GM18499 (cell line): Measurements from ENCODE around the gene ABLIM1.

Source experiments
- ATAC-seq: cut with Tn5 transposase; IDR thresholded peaks from one replicate; pipeline ENCODE4 v1.9.1; 2021; ENCODE audit warnings: moderate number of reproducible peaks; ENCODE audit not compliant: insufficient read depth, unreplicated experiment

The ABLIM1 gene

DNA sequence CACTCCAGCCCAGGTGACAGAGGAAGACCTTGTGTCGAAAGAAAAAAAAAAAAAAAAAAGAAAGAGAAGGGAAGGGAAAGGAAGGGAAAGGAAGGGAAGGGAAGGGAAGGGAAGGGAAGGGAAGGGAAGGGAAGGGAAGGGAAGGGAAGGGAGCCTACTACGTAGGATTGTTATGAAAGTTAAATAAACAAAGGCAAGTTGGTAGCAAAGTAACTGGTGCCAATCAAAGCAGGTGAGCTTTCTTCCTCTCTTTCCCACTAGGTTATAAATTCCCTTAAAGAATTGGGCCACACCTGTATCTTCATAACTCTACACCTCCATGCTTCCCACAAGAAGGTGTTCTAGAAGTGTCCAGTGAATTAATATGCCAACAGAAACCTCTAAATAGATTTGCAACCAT lies 157.4 kb downstream of the ABLIM1 start:
- no peak for ATAC-seq

DNA sequence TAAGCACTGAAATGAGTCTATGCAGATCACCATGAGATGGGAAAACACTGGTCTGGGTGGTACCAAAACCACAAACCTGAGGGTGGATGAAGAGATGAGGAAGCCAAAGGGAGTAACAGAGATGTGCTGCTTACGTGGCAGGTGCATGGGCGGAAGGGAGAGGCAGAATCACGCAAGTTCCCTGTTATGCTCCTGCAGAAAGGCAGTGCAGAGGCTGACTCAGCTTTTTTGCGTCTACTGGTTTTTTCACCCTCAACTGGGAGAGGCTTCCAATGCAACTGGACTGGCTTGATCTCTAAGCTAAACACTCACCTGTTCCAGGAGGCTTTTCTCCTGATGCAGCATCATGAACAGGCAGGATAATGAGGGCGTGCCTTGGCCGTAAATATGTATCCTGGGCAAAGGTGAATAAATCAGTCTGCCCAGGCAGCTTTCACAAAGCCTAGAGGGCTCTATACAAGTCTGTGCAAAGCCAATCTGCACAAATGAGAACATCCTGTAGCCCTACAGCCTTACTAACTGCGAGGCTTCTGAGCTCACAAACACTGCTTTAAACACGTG lies 158.4 kb downstream of the ABLIM1 start:
- ATAC-seq = no peak

DNA sequence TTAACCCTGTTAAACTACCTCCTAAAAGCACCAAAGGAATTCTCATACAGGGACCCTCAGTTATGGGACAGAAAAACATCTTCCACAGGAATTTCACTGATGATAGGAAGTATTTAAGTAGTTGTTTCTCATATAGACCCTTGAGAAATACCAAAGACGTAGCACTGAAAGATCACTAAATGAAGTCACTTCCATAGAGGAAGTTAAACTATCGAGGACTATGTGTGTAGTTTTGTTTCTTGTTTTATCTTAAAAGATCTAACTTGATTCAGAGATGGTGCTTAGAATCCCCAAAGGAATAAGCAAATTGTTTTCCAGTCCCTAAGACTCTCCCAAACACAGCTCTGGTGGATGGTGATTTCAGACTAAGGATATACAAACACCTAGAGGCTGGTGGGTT lies 159.0 kb downstream of the ABLIM1 start:
- peak; percentile 23 for ATAC-seq

DNA sequence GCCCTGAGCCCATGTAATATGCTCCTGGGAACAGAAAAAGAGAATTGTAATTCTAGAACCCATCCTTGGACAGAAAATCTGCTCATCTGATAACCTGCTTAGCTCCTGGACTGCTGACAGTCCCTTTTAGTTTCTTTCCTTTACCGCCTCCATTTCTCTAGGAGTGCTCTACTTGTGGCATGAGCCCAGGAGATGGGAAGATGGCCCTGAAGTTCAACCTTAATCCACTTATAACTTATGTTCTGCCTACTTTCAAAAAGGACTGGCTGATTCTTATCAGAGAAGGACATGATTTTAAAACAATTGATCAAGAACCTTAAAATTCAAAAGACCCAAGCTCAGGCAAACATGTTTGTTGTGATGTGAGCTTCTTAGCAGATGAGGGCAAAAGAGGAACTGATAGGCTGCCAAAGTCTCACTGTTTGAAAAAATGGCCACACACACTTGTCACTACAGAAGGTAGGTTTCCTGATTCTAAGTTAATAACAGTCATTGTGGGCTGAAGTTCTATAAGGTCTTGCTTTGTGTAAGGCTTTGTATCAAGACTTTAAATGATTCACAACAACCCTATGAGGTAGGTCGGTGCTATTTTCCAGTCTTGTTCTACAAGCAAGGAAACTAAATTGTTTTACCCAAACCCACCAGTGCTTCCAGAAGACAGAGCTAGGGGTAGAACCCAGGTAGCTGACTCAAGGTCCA lies 159.5 kb downstream of the ABLIM1 start:
- ATAC-seq = peak; percentile 47

DNA sequence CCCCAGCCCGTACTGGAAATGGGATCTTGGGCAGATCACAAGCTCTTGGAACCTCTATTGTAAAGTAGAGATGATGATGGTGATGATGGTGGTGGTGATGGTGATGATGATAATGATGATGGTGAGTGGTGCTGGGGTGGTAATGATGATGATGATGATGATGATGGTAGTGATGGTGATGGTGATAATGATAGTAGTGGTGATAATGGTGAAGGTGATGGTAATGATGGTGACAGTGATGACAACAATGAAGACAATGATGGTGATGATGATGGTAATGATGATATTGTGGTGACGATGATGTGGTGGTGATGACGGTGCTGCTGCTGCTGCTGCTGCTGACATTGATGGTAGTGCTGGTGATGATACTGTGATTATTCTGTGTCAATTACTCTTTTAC lies 162.8 kb downstream of the ABLIM1 start:
- ATAC-seq = no peak

DNA sequence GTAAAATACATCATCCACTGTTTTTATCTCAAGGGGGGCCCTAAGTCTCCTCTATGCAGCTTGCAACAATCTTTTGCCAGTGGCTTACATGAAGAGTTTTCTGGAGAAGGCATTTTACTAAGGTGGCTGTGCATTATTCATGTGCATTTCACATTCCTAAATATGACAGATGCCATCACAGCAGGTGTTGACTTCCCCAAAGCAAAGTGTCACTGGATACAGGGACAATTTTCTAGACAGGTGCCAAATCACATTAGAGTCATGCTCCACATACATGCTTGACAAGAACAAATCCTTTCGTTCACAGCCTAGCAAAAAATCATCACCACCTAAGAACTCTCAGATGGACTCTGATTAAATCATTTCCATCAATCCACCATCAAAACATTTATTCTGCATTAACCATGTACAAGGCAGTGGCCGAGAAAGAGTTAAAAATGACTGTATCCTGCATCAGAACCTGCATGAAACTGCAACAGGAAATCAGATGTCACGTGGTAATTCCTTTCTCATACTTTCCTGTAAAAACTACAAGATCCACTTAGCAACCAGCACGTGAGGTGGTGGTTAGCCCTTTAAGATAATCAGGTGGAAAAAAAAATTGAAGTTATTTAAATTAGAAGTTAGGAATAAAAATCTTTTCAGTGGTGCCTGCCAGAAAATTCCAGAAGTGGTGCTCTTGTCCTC lies 165.6 kb downstream of the ABLIM1 start:
- ATAC-seq = no peak

DNA sequence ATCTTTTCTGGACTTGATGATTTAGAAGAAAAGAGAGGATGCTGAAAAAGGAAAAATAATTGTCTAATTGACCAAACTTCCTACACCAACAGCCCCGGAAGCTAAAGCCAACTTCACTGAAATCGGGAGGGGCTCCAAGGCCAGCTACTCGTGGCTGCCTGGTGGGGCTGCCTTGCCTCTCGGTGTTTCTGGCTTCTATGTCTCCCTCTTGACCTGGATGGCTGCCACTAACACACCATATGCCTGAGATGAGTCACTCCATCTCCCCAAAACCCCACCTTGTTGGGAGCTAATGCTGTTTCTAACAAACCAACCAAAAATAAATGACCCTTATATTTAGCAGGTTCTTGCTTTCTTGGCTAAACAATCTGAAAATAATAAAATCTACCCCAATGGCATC lies 166.1 kb downstream of the ABLIM1 start:
- no peak for ATAC-seq

DNA sequence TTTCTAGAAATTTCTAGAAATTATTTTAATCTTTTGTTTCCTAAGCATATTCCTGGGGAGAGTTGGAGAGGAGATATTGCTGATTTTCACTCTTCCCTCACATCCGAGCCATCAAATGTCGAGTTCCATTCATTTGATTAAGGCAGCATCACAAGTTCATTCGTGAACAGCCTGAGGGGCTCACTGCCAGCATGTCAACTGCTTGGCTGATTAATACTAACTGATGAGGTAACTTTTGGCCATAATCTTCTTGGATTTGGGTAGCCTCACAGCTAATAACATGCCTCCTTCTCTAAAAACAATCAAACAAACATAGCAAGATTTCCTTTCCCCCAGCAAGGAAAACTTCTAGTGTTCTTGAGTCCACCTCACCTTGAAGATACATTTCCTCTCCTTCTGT lies 166.7 kb downstream of the ABLIM1 start:
- ATAC-seq = no peak

DNA sequence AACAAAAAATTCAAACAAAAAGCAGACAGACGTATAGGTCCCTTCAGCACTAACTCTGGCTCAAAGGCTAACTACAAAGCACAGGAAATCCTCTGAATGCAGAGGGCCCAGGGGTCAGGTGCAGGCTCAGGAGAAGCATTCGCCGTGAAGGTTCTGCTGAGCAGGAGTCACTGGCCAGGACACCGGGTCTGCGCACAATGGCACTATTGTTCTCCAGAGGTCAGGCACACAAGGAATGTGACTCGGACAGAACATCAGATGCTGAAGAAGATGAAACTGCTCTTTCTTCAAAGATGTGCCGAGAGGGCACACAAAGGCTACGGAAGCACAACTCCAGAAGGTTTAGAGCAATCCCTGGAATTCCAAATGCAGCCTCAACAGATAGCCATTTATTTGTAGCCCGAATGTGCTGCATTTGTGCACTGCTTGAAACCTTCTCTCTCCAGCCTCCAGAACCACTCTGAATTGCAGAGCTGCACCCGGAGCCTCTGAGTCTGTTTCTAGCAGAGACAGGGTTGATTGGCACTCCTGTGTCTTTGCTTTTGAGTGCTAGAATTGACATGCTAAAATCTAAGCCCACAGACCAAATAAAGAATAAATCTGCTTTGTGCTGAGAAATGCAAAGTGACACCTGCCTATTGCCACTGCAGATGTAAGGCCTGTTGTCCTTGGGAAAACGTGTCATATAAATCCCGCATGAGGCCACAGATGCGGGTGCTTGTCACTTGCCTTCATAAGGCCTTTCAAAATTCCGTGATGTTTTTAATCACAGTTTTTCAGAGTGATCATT lies 168.4 kb downstream of the ABLIM1 start:
- ATAC-seq = no peak

DNA sequence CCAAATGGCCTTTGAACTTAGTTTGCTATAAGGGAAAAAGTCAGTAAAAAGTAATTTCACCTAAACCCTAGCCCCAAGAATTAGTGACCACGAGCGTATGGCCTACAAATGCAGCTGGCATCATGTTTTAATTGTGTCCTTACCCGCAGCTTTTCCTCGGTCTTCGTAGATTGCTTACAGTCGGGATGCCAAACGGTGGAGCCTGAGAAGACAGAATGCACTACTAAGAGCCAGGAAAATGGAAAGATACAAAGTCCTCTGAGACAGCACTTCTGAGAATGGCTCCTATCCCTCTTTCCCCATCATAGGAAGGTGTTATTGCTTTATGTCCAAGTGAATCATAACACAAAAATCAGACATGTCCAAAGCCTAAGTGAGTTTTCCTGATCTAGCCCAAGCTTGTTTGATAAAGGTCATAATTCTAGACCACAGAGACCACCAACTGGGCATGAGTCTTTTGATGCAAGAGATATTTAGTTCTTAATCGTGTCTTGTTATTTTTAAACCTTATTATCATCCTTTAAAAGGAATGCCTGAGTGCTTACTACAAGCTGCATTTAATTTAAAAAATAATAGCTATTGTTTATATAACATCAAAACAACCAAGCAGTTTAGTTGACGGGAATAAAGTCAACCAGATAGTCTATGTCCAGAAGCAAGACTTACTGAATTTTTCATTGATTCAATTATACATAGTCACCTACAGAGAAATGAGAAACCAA lies 170.1 kb downstream of the ABLIM1 start:
- no peak for ATAC-seq

DNA sequence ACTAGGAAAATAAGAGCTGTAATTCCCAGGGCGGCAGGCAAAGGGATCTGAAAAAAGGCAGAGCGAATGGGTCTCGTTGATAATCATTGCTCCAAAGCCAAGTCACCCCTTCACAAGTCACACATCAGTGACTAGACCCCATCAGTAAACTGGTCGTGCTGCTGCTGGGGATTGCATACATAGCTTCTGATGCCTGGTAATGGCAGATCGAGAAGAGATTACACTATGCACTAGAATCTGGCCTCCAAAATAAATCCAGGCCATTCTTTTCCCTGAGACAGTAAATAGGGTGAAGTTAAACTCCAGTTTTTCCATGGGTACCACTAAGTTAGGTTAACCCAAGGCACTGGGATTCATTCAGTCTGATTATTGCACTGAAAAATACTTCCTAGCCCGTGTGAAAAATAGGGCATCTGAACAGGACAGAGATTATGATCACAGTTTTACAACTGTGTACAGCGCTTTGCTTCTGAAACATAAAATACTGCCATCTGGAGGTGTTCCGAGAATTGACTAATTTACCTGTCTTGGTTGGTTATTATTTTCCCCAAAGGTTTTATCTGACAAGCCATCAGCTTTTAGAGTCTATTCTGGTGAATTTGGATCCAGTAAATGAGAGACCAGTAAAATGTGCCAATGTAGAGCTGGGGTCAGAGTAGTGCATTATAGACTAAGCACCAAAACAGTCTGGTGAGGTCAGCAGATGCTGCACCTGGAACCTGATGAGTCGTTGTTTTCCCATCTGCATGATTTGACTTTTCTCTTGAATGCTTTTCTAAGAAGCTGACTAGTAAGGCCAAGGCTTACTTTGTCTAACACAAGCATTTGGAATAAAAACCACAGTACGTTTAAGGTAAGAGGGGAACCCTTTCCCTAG lies 170.9 kb downstream of the ABLIM1 start:
- ATAC-seq = no peak

DNA sequence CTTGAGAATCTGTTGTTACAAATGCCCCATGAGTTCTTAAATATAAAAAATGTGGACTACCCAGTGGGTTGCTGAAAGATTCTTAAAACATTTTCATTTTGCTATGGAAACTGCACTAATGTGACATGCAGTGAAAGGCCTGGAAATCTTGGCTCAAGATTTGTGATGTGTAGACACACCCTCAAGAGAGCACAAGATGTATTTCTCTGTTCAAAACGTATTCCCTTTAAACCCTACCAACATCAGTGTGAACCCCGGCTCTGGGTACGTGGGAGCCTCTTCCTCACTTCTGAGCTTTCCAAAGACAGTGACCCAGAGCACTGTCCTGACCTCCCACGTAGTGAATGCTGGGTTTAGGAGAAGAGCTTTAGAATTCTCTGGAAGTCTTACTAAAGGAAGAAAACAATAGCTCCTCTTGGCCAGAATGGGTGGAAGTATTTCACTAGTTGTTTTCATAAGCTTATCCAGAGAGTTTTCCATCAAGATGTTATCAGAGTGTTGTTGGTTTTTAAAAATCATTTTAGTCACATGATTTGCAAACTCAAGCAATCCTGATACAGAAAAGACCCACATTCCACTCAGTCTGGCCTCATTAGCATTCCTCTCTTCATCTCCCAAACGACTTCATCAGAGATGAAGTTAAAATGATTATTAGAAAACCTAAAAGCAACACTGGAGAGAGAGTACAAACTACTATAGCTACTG lies 172.2 kb downstream of the ABLIM1 start:
- no peak for ATAC-seq

DNA sequence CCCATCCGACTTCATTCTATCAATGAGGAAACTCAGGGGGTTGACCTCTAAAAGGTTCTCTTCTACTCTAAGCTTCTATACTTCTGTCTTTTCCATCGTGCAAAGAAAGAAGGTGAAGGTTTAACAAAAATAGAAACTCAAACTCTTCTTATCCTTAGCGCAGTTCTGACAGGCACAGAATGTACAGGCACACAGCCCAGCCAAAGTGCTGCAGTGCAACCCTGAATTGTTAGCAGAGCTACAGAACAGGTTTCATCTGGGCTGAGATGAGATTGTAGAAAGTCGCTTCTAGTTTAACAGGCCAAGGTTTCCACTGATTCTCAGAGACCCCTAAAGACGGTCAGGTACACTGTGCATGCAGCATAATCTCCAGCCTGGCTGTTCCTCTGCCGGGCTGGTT lies 174.5 kb downstream of the ABLIM1 start:
- ATAC-seq = no peak

DNA sequence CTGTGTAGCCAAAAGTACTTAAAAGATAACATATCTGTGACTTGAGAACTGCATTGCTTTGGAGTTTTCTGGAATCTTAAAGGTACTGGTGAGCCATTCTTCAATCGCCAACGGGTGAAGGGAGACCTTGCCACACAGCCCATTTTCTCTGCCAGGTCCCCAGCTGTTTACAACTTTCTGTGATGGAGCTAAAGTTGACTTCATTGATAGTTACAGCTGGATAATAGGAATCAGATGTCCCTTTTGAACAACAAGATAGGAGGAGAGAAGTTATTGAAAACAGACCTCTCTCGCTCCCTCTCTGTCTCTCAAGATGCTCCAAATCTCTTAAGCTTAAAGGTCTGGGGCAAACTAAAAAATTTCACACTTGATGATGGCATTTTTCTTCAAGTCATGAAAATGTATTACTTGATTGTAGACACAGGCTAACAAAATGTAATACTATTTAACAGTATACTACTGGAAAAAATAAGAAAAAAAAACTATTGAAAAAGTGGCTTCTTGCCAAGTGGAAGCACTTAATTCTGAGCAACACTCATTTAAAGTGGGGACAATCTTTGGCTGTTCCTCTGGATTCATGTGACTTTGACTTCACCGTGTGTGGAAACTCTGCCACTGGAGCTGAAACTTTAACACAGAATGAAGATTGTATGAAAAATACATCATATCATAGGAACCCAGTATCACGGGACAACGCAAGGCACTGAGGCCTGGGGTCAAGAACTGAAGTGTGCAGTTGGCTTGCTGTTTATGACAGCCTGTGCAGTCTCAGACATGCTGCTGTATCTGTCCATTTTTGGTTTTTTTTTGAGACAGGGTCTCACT lies 175.4 kb downstream of the ABLIM1 start:
- no peak for ATAC-seq

DNA sequence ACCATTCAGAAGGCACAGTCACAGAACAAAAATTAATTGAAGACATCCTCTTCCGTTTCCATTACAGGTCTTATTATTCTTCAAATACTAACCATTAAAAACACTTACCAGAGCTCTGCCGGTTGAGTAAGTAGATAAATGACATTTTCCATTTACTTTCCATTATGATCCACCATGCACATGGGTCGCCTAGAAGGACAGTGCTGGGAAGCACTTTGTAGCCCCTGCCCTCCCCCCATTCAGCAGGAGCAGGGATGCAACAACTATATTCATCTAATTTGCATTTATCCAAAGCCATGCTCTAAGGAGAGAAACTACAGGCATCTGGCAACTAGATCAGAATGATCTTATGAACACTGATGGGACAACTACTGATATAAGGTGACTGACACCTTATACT lies 177.0 kb downstream of the ABLIM1 start:
- ATAC-seq = no peak

DNA sequence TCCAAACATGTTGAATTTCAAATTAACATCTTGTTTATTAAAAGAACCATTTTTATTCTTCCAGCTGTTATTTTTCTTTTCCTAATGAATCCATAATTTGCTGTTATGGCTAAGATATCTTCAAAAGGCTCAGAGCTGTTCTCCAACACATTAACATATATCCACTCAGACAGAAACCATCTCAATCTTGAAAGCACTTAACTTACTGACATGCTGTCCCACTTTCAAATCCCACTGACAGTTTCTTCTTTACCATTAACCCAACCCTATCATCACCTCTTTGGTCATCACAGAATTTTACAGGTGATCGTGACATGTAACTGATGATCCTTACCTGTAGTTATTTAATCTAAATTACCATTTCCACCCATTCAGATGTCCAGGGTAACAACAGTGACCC lies 178.2 kb downstream of the ABLIM1 start:
- ATAC-seq = no peak

DNA sequence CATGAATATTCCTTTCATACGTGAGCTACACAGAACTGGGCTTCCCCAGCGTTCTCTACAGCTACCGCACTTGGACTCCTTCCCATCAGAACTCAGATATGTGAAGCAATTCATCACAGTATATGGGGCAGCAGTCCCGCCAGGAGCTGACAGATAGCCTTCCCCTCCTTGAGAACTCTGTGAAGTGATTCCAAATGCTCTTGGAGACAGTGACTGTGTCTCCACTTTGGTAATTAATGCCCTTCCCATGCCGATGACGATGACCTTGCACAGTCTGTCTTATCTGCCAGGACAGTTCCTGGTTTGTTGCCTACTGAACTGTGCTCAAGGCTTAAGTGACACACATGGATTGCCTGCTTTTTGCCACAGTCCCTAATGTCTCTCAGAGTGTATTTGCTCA lies 178.8 kb downstream of the ABLIM1 start:
- ATAC-seq = no peak

DNA sequence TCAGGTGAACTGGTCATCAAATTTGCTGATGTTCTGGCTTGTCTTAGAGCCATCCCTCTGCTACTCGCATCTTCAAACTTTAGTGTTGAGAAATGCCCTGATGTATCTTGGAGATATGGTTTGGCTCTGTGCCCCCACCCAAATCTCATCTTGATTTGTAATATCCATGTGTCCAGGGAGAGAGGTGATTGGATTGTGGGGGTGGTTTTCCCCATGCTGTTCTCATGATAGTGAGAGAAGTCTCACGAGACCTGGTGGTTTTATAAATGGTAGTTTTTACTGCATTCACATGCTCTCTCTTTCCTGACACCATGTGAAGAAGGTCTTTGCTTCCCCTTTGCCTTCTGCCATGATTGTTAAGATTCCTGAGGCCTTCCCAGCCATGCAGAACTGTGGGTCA lies 179.8 kb downstream of the ABLIM1 start:
- no peak for ATAC-seq
